Measurements from ENCODE around the gene SYNE1.

Gene SYNE1

DNA sequence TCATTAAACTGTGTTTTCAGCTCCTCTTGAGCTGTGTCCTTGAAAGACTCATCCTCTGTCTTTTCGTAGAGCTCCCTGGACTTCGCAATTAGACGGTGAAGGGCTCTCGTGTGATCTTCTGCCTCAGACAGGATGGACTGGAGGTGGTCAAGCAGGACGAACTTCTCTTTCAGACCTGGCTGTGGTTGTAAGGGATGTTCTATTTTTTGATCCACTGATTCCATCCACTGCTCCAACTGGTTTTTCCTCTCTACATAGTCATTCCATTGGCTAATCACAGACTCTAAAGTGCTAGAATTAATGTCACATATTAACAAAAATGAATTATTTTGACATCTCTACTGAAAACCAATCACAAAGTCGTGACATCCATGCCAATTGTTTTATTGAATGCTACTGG, 250.1 kb downstream of the SYNE1 start:
- Histone ChIP-seq H3K27me3 (ENCODE audit: insufficient read depth, poor library complexity, severe bottlenecking) (no peaks in the 10 kb centered on the region), H3K4me3 (replicated peaks; ENCODE audit: insufficient read depth, low read length) (no peak overlapping the region), H3K27ac (replicated peaks) (no peak overlapping the region)
- DNase-seq (ENCODE audit: low read depth in 1 of 2, low spot score in 1 of 2), result no peak
- TF ChIP-seq SPI1 (IDR thresholded peaks at IDR 0.05; ENCODE audit: borderline replicate concordance, low read depth) (no peak), POLR2AphosphoS5 (IDR thresholded peaks at IDR 0.05; ENCODE audit: low read depth) (no peak), GABPA (IDR thresholded peaks at IDR 0.05; ENCODE audit: low read depth) (no peak)
- TF ChIP-seq, protein P1, sequence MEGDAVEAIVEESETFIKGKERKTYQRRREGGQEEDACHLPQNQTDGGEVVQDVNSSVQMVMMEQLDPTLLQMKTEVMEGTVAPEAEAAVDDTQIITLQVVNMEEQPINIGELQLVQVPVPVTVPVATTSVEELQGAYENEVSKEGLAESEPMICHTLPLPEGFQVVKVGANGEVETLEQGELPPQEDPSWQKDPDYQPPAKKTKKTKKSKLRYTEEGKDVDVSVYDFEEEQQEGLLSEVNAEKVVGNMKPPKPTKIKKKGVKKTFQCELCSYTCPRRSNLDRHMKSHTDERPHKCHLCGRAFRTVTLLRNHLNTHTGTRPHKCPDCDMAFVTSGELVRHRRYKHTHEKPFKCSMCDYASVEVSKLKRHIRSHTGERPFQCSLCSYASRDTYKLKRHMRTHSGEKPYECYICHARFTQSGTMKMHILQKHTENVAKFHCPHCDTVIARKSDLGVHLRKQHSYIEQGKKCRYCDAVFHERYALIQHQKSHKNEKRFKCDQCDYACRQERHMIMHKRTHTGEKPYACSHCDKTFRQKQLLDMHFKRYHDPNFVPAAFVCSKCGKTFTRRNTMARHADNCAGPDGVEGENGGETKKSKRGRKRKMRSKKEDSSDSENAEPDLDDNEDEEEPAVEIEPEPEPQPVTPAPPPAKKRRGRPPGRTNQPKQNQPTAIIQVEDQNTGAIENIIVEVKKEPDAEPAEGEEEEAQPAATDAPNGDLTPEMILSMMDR (IDR thresholded peaks at IDR 0.05; ENCODE audit: insufficient read depth, low read length), result no peak

DNA sequence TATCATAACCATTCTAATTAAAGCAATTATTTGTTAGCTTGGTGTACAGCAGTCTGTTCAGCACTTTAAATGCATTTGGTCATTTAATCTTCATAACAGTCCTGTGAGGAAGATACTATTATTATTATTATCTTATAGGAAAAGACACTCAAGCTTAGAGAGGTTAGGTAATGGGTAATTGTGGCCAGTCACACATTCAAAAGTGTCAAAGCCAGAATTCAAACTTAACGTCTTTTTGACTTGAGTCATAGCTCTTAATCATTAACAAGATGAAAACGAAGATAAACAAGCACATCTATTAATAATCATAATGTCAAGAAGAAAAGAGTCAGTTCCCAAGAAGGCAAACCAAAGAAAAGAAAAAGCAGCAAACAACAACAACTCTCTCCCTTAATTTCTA, 251.0 kb downstream of the SYNE1 start:
- no peaks in the 10 kb centered on the region for H3K27me3 ChIP-seq (ENCODE audit: insufficient read depth, poor library complexity, severe bottlenecking)
- TF ChIP-seq, protein P2, sequence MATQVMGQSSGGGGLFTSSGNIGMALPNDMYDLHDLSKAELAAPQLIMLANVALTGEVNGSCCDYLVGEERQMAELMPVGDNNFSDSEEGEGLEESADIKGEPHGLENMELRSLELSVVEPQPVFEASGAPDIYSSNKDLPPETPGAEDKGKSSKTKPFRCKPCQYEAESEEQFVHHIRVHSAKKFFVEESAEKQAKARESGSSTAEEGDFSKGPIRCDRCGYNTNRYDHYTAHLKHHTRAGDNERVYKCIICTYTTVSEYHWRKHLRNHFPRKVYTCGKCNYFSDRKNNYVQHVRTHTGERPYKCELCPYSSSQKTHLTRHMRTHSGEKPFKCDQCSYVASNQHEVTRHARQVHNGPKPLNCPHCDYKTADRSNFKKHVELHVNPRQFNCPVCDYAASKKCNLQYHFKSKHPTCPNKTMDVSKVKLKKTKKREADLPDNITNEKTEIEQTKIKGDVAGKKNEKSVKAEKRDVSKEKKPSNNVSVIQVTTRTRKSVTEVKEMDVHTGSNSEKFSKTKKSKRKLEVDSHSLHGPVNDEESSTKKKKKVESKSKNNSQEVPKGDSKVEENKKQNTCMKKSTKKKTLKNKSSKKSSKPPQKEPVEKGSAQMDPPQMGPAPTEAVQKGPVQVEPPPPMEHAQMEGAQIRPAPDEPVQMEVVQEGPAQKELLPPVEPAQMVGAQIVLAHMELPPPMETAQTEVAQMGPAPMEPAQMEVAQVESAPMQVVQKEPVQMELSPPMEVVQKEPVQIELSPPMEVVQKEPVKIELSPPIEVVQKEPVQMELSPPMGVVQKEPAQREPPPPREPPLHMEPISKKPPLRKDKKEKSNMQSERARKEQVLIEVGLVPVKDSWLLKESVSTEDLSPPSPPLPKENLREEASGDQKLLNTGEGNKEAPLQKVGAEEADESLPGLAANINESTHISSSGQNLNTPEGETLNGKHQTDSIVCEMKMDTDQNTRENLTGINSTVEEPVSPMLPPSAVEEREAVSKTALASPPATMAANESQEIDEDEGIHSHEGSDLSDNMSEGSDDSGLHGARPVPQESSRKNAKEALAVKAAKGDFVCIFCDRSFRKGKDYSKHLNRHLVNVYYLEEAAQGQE (IDR thresholded peaks at IDR 0.05; ENCODE audit: insufficient replicate concordance, low read depth), result no peak
- TF ChIP-seq POLR2AphosphoS5 (IDR thresholded peaks at IDR 0.05; ENCODE audit: low read depth), result no peak
- TF ChIP-seq GABPA (IDR thresholded peaks at IDR 0.05; ENCODE audit: low read depth), result no peak
- TF ChIP-seq SPI1 (IDR thresholded peaks at IDR 0.05; ENCODE audit: borderline replicate concordance, low read depth), result no peak
- TF ChIP-seq, protein P1 (IDR thresholded peaks at IDR 0.05; ENCODE audit: insufficient read depth, low read length), result no peak
- H3K27ac ChIP-seq (replicated peaks), result no peak overlapping the region
- H3K4me3 ChIP-seq (replicated peaks; ENCODE audit: insufficient read depth, low read length), result no peak overlapping the region
- DNase-seq (ENCODE audit: low read depth in 1 of 2, low spot score in 1 of 2), result no peak

DNA sequence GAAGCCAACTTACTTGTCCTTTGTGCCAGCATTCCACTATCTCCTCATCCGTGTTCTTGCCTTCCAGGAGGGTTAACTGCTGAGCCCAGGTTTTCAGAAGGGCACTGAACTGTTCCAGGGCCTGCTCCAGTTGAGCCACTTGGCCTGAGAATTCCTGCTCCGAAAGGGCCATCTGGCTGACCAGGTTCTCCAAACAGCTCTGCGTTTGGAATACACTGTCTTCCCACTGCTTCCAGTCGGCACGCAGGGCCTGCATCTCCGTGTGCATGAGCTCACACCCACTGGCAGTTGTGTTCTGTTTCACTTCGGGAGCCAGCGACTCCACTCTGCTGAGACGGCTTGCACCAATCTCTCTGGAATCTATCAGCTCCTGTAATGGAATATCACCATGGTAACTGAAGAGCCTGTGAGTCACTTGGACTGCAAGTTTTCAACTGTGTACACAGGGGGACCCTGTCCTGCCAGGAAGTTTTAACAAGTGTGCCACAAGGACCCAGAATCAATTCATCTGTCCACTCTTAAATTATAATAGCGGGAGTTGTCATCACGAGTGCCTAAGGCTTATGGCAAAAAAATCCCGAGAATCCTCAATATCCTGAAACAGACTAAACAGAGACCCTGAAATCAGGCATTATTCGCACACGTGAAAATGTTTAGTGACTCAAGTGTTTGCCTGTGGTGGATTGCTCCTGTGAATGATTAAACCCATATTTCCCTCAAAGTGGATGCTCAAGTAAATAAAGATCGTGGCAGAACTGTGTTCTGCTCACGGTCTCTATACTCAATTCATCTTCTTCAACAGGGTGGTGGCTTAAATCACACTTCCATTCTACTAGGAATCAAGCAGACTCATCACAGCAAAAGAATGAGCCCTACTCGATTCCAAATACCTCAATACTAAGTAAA, 255.9 kb downstream of the SYNE1 start:
- no peak overlapping the region for H3K27ac ChIP-seq (replicated peaks)
- TF ChIP-seq, protein P1 (IDR thresholded peaks at IDR 0.05; ENCODE audit: insufficient read depth, low read length), result no peak
- TF ChIP-seq SPI1 (IDR thresholded peaks at IDR 0.05; ENCODE audit: borderline replicate concordance, low read depth) (no peak), POLR2AphosphoS5 (IDR thresholded peaks at IDR 0.05; ENCODE audit: low read depth) (no peak), GABPA (IDR thresholded peaks at IDR 0.05; ENCODE audit: low read depth) (no peak)
- H3K4me3 ChIP-seq (replicated peaks; ENCODE audit: insufficient read depth, low read length), result no peak overlapping the region
- no peaks in the 10 kb centered on the region for H3K27me3 ChIP-seq (ENCODE audit: insufficient read depth, poor library complexity, severe bottlenecking)
- DNase-seq (ENCODE audit: low read depth in 1 of 2, low spot score in 1 of 2), result no peak

DNA sequence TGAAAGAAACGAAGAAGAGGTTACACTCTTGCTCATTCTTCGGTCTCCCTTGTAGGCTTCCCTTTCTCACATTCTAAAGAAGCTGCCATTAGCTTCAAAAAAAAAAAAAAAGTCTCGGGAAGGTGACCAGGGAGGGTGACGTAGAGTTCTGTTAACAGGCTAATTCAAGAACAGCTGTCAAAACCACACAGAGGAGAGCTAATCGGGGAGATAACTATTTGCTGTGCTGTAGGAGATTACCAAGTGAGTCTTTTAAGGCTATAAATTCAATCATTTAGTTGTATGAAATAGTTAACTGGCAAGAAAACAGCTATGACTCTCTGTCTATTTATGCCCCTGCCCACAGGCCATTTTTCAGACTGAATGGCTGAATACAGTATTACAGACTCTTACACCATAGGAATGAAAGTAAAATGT, 256.8 kb downstream of the SYNE1 start:
- DNase-seq (ENCODE audit: low read depth in 1 of 2, low spot score in 1 of 2), result no peak
- TF ChIP-seq, protein P1 (IDR thresholded peaks at IDR 0.05; ENCODE audit: insufficient read depth, low read length), result no peak
- TF ChIP-seq, protein P2 (IDR thresholded peaks at IDR 0.05; ENCODE audit: insufficient replicate concordance, low read depth), result no peak
- TF ChIP-seq GABPA (IDR thresholded peaks at IDR 0.05; ENCODE audit: low read depth) (no peak), SPI1 (IDR thresholded peaks at IDR 0.05; ENCODE audit: borderline replicate concordance, low read depth) (no peak), POLR2AphosphoS5 (IDR thresholded peaks at IDR 0.05; ENCODE audit: low read depth) (no peak)
- Histone ChIP-seq H3K4me3 (replicated peaks; ENCODE audit: insufficient read depth, low read length) (no peak overlapping the region), H3K27me3 (ENCODE audit: insufficient read depth, poor library complexity, severe bottlenecking) (no peaks in the 10 kb centered on the region), H3K27ac (replicated peaks) (no peak overlapping the region)

Measured in HL-60 (cell line).